NAMALWA (cell line): Measurements from ENCODE around the gene ABCA1.

Source experiments
- DNase-seq: peaks from one replicate; pipeline ENCODE4 v3.0.0-alpha.2; 2015; ENCODE audit warnings: low spot score

ABCA1 gene

GRCh38 chr9:104800068-104800785 is 127.7 kb downstream of the ABCA1 start:
- DNase-seq: no peak

DNA sequence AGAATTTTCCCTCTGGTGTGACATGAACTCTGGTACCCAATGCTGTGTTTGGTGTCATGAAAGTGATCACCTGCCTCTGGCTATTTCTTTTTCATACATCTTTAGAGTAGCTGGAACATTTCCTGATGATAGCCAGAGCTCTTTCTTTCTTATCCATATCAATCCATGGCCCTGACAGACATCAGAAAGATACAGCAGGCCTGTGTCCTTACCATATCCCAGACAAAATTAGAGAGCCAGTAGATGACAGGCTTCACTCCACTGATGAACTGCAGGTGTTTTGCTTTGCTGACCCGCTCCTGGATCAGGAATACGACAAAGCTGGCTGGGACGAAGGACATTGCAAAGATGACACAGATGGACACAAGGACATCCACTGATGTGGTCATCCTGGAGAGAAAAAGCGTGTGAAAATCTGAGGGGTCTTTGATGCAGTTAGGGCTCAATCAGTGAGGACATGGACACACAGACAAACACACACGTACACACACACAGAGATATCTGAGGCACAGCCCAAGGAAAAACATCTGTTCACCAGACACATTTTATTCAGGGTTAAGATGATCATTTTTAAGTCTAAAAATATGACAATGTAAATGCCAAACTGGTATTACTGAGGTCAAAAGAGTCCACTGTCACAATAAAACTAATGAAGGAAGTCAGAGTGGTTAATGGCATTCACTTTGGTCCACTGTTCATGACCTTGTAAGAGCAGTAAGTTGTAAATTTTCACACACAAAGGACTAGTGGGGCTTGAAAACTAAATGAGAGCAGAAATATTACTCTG is 129.6 kb downstream of the ABCA1 start:
- DNase-seq: no peak

DNA sequence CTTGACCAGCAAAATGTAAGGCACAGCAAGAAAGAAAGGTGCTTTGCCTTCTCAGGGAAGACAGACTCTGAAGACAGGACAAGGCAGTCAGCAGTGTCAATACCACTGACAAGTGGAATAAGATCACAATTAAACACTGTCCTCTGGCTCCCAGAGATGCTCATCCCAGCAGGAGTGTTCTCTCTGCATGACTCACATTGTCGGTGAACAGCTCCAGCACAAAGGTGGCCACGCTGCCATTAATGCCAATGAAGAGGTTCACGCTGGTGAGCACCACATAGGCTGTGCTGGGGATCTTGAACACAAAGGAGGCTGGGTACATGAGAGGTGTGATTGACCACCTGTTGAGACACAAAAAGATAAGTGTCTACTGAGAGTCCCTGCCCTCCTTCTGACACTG is 132.1 kb downstream of the ABCA1 start:
- DNase-seq: no peak

DNA sequence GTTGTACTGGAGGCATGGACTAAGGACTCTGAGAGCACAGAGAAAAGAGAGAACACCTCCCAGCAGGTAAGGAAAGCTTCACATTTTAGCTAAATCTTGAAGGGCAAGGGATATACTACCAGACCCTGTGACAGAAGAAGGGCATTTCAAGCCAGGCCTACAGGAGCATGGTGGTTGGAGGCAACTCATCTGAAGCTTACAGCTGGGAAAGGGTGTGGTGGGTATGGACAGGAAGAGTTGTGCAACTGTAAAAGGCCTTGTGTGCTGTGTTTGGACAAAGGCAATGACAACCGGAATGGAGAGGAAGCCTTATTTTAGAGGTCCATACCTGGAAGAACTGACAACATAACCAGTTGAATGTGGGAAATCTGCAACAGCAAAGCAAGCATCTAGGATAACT is 132.9 kb downstream of the ABCA1 start:
- no peak for DNase-seq

DNA sequence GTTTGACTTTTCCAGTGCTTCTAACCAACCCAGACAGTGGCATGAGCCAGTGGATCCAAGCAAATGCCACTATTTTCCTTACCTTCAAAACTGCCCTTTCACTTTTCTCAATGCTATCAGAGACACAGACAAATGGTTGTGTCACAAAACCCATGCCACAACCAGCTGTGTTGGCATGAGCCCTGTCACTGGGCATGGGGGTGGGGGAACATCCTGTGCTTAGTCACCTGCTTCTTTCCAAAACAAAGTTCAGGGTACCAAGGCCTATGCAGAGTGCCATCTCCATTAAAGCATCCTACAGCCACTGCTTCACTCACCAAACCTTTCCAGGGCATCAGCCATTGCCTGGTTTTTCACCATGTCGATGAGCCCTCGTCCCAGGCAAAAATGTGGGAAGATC is 133.9 kb downstream of the ABCA1 start:
- no peak for DNase-seq

GRCh38 chr9:104788251-104788650 is 139.7 kb downstream of the ABCA1 start:
- DNase-seq: no peak

DNA sequence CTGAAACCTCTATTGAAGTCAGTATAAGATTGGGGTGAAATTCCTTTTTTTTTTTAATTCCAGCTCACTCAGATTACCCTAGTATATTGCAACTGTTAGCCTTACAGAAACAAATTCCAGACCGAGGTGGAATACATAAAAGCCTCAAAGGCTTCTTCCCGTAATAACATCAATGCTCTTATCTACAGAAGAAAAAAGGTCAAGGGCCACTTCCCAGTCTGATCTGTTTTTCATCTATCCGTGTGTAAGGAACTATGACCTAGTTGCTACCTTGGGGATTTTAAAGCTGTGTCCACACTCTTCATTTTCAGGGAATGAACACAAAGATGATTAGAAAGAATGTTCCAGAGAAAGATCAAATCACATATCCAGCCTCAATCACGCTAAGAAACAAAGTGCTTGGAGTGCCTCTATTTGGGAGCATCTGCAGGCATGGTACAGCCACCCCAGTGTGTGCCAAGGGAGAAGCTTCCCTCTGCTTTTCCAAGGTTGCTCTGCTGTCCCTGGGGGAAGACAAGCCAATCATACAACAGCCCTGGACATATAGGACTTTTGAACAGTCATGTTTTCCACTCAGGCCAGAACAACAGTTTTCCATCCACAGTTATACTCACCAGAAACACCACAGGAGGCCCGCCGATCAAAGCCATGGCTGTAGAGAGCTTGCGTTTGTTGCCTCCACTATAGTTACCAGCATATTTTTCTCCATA is 140.5 kb downstream of the ABCA1 start:
- no peak for DNase-seq

DNA sequence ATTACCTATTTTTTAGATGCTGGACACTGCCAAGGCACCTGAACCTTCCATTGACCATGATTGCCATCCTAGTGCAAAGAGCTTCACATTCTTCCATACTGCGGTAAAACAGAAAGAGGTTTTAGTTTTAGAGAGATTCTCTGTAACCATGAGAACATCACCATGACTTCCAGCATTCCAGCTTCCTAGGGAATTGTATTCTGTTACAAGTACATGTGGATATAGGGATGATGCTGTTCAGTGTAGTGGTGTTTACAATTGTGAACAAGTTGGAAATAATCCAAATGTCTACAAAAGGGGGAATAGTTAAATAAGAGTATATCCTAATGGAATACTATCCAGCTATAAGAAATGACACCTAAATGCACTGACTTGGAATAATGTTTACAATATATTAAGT is 141.7 kb downstream of the ABCA1 start:
- no peak for DNase-seq

DNA sequence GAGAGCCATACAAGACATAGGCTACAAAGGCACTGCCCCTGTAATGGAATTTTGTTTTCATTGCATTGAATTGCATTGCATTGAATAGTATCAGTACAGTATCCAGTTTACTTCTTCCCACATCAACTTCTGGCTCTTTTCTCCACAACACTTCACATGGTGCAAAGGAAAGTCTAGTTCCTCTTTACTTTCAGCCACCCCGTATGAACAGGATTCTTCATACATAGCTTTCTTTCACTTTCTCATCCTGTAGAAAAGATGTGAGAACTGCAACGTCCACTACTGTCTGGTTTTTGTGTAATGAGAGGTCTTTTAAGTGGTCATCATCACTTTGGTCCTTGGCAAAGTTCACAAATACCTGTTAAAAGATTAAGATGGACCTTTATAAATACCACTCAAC is 143.9 kb downstream of the ABCA1 start:
- no peak for DNase-seq

GRCh38 chr9:104783588-104783987 is 144.4 kb downstream of the ABCA1 start:
- DNase-seq: no peak

- peak; percentile 71 for DNase-seq
These were observed 147.1 kb downstream of the ABCA1 start for GRCh38 chr9:104780796-104781395.

DNA sequence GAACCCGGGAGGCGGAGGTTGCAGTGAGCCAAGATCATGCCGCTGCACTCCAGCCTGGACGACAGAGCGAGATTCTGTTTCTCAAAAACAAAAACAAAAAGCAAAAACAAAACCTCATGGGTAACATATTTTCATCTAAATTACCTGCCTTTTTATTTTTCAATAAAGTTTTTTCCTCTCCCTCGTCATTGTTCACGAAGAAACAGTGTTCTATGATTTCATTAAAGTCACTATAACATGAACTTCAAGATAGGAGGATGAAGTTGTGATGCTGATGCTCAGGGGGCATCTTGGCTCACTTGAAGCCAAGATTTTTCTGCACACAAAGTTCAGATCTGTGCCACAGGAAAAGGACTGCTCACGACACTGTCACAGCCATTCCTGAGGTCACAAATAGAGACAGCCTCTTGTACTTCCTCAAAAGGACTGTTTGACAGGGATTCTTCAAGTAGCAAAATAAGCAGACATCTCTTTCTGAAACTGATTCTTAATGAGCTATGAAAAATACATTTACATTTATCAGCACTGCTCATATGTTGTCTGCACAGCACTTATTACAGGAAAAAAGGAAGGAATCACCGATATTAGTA is 147.9 kb downstream of the ABCA1 start:
- DNase-seq: no peak

DNA sequence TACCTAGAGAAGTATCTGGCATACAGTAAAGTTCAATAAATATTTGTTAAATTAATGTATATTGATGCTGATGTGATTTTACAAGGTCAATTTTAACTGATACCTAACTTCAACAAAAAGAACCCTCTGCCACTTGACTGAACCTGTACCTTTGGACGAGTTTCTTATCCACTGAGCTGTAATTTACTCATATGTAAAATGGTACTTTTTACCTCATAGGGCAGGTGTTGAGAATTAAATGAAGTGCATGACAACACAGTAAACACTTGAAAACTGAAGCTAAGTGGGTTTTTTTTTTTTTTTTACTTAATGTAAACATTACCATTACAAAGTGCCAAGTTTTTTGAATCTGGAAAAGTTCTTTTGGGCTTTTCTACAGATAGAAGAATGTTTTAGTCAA is 148.6 kb downstream of the ABCA1 start:
- no peak for DNase-seq

DNA sequence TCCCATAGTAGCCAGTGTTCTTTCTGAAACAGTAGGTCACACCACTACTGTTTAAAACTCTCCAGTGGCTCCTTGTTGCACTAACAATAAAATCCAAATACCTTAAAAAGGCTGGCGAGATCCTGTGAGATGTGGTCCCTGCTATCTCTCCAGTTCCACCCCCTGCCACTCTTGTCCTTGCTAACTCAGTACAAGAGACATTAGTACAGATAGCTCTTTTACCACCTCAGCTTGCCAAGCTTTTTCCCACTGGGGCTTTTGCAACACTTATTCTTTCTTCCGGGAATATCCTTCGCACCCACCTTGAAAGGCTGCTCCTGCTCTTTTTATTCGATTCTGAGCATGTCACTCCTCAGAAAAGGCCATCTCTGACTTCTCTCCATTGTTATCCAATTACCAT is 149.2 kb downstream of the ABCA1 start:
- DNase-seq: no peak

DNA sequence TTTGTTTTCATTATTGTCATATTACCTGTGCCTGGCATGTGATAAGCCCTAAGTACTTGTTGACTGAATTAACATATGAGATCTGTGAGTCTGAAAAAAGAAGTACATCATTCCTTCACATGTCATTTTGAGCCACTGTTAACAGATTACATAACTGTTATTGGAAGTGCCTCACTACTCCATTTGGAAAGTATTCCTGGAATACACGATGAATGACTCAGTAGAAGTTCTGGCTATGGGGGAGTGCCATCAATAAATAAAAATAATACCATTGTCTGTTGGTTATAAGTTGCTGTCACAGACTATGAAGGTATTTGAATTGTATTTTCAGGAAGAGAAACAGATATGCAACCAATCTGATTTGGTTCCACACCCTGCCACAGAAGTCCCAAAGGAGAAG is 151.2 kb downstream of the ABCA1 start:
- no peak for DNase-seq

- DNase-seq: no peak
These were observed 152.0 kb downstream of the ABCA1 start for GRCh38 chr9:104775976-104776375.

DNA sequence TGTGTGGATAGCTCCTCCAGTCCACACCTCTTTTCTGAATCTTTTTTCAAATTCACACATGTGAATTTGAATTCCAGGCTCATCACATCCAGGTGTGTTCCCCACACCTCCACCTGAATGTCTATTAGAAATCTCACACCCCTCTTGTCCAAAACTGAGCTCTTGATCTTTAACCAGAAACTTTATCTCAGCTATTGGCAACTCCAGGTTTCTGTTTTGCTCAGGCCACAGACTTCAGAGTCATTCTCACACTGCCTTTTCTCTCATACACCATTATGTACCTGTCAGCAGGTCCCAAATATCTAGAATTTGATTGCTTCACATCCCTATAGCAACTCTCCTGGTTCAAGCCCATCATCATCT is 152.4 kb downstream of the ABCA1 start:
- DNase-seq: no peak

DNA sequence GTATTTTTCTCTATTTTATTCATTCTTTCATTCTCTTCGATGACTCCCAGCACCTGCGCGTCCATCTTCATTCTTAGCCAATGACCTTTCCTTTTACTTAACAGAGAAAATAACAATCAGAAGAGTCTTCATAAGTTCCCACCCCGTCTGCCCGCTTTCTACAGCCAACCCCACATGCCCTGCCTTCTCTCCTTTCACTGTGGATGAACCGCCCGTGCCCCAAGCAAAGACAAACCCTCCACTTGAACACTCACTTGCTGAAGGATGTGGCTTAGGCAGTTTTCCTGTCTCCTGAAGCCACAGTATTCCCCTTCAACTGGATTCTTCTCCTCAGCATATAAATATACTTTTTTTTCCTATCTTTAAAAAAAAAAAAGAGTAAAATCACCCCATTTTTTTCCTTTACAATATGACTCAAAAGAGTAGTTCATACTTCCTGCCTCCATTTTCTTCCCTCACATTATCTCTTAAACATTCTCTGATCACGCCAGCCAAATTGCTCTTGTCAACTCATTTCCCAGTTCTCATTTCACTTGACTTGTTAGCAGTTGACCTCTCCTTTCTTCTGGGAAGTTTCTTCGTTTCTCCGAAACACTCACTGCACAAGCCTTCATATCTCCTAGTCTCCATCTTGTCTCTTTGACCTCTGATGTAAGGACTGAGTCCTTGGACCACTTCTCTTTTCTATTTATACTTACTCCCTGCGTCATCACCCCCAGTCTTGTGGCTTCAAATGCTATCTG is 153.0 kb downstream of the ABCA1 start:
- DNase-seq: peak; percentile 93

- peak; percentile 52 for DNase-seq
These were observed 153.8 kb downstream of the ABCA1 start for GRCh38 chr9:104774132-104774531.

DNA sequence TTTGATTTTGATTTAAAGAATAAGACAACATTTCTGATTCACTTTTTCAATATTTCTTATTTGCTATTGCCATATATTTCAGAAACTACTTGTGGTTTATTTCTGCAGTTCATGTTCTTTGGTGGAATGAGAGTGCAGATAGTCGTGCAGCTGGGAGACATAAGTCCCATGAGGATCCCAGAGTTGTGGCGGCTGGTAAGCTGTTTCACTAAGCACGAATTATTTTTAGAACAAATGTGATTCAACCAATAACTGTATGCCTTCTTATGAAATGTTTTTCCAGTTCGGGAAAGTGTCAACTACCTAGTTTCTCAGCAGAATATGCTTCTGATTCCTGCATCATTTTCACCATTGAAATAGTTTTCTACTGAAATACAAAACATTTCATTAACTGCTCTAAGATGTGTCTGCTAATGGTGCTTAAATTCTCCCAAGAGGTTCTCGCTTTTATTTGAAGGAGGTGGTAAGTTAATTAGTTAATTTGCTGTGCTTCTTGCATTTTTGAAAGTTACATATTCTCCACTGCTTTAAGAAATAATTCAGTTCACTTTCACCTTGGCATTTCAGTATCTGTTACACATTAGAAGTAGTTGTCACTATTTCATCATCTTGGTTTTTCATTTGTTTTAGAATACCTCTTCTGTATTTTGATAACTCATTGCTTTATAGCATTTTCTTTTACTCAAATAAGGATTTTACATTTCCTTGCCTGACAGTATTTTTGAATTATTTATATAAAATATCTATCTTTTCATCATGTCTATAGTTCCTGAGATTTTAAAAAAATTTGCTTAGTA is 155.0 kb downstream of the ABCA1 start:
- peak; percentile 83 for DNase-seq

DNA sequence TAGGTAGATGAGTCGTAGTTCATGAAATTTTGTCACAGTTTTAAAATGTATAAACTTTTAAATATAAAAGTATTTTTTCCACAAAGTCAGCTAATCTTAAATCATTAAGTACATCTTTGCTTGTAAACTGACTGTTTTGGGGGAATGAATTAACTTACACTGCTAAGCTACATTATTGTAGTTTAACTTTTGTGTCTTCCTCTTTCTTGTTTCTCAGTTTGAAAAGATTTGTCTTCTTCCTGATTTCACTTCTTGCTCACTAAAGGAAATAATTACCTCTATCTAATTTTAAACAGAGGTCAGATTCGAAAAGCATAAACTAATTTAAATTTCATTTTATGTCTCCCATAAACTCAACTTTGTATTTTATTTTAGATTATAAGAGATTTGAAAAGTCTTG is 158.3 kb downstream of the ABCA1 start:
- peak; percentile 49 for DNase-seq
